ENCODE data around the gene WDR53. TPM values are rescaled to one million over a fixed set of nuclear protein-coding genes. Genes with fewer than 3 reads are reported as not detected.

The WDR53 gene
- polyA plus RNA-seq, 2 of the 4 experiments (the other 2 are of a cell fraction): 10.8 to 12.0 TPM

DNA sequence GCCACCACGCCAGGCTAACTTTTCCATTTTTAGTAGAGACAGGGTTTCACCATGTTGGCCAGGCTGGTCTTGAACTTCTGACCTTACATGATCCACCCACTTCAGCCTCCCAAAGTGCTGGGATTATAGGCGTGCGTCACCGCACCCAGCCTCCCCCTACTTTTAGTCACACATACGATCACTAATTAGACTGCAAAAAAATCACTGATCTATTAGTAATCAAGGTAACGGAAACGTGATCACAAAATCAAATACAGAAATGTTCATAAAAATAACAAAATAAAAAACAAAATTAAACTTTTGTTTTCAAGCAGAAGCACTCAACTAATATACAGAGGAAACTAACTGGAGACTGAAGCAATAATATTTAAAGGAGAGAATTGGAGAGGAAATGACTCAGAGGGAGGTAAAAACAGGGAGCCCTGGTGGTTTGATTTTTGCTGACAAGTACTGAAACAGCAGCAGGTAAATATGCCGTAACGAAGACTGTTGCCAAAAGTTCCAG, 4.6 kb downstream of the WDR53 start:
- Histone ChIP-seq H3K4me2 (peak overlapping the region; percentile 32; the same call in 2 of the 3 replicates), H3K4me3 (no peak overlapping the region), H3K4me1 (peaks cover 22% of the 10 kb centered on the region; the same call in 2 of the 3 replicates), H3K9me3 (no peaks in the 10 kb centered on the region), H3K27ac (peak overlapping the region in 1 of 2 experiments; percentile 67; a peak in 3 of 6 replicates)
- FAIRE-seq: no peak
- peak; percentile 23 to 36 for DNase-seq (ENCODE audit: low read depth in 1 of 2, low spot score in 1 of 2)
- no peak for ATAC-seq
- POLR2A ChIA-PET: no interaction called here
- no peak for TF ChIP-seq SREBF2 (IDR thresholded peaks at IDR 0.05)
- TF ChIP-seq CEBPB (IDR thresholded peaks at IDR 0.05): no peak
- TF ChIP-seq, protein P1, sequence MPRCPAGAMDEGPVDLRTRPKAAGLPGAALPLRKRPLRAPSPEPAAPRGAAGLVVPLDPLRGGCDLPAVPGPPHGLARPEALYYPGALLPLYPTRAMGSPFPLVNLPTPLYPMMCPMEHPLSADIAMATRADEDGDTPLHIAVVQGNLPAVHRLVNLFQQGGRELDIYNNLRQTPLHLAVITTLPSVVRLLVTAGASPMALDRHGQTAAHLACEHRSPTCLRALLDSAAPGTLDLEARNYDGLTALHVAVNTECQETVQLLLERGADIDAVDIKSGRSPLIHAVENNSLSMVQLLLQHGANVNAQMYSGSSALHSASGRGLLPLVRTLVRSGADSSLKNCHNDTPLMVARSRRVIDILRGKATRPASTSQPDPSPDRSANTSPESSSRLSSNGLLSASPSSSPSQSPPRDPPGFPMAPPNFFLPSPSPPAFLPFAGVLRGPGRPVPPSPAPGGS (IDR thresholded peaks at IDR 0.05): no peak
- TF ChIP-seq, protein P2, sequence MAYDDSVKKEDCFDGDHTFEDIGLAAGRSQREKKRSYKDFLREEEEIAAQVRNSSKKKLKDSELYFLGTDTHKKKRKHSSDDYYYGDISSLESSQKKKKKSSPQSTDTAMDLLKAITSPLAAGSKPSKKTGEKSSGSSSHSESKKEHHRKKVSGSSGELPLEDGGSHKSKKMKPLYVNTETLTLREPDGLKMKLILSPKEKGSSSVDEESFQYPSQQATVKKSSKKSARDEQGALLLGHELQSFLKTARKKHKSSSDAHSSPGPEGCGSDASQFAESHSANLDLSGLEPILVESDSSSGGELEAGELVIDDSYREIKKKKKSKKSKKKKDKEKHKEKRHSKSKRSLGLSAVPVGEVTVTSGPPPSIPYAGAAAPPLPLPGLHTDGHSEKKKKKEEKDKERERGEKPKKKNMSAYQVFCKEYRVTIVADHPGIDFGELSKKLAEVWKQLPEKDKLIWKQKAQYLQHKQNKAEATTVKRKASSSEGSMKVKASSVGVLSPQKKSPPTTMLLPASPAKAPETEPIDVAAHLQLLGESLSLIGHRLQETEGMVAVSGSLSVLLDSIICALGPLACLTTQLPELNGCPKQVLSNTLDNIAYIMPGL (CRISPR knock-in tag; IDR thresholded peaks at IDR 0.05; ENCODE audit: borderline replicate concordance): no peak
- no peak for TF ChIP-seq TP53 (CRISPR knock-in tag; IDR thresholded peaks at IDR 0.05)
- TF ChIP-seq FOXS1 (CRISPR knock-in tag; IDR thresholded peaks at IDR 0.05): no peak
- TF ChIP-seq, protein P3, sequence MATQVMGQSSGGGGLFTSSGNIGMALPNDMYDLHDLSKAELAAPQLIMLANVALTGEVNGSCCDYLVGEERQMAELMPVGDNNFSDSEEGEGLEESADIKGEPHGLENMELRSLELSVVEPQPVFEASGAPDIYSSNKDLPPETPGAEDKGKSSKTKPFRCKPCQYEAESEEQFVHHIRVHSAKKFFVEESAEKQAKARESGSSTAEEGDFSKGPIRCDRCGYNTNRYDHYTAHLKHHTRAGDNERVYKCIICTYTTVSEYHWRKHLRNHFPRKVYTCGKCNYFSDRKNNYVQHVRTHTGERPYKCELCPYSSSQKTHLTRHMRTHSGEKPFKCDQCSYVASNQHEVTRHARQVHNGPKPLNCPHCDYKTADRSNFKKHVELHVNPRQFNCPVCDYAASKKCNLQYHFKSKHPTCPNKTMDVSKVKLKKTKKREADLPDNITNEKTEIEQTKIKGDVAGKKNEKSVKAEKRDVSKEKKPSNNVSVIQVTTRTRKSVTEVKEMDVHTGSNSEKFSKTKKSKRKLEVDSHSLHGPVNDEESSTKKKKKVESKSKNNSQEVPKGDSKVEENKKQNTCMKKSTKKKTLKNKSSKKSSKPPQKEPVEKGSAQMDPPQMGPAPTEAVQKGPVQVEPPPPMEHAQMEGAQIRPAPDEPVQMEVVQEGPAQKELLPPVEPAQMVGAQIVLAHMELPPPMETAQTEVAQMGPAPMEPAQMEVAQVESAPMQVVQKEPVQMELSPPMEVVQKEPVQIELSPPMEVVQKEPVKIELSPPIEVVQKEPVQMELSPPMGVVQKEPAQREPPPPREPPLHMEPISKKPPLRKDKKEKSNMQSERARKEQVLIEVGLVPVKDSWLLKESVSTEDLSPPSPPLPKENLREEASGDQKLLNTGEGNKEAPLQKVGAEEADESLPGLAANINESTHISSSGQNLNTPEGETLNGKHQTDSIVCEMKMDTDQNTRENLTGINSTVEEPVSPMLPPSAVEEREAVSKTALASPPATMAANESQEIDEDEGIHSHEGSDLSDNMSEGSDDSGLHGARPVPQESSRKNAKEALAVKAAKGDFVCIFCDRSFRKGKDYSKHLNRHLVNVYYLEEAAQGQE (IDR thresholded peaks at IDR 0.05): no peak
- TF ChIP-seq MAFK (IDR thresholded peaks at IDR 0.05; ENCODE audit: partially characterized antibody): peak; percentile 90
- TF ChIP-seq FOSL2 (IDR thresholded peaks at IDR 0.05): no peak
- TF ChIP-seq FOSL2 (CRISPR knock-in tag; IDR thresholded peaks at IDR 0.05): peak; percentile 13; the same call in 1 of the 2 replicates
- no peak for TF ChIP-seq RNF2 (IDR thresholded peaks at IDR 0.05; ENCODE audit: borderline replicate concordance, low read depth)
- no peak for TF ChIP-seq HDAC2 (IDR thresholded peaks at IDR 0.05)
- TF ChIP-seq RAD21 (conservative IDR thresholded peaks at IDR 0.05 in 1 of 2, IDR thresholded peaks at IDR 0.05 in 1 of 2): no peak
- TF ChIP-seq, protein P4, sequence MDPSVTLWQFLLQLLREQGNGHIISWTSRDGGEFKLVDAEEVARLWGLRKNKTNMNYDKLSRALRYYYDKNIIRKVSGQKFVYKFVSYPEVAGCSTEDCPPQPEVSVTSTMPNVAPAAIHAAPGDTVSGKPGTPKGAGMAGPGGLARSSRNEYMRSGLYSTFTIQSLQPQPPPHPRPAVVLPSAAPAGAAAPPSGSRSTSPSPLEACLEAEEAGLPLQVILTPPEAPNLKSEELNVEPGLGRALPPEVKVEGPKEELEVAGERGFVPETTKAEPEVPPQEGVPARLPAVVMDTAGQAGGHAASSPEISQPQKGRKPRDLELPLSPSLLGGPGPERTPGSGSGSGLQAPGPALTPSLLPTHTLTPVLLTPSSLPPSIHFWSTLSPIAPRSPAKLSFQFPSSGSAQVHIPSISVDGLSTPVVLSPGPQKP (IDR thresholded peaks at IDR 0.05; ENCODE audit: low read depth, low read length): no peak
- TF ChIP-seq HEYL (CRISPR knock-in tag; IDR thresholded peaks at IDR 0.05): no peak
- whole genome bisulfite sequencing (ENCODE audit: missing lambda C conversion rate): 63% methylated on average over 9 of the region's 9 CpGs
- CTCF ChIA-PET: interaction anchor here (0.9 kb wide), 1 partner anchor 382 kb away, joined by 4 read pairs; no protein-coding TSS in a partner anchor

DNA sequence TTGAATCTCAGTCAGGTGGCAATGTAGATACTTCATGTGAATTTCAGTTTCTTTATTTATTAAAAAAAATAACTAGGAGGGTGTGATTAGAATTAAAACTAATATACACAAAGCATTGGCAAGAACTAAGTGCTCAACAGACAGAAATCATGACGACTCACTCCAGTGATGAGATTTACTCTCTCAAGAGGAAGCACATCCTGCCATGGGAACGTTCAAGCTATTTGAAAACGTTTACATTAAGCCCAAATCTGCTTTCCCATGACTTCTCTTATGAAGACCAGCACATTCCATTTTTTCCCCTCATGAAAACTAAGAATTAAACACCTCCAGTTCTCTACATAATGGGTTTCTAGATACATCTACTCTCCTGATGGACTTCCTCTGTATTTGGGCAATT, 8.5 kb downstream of the WDR53 start:
- no peak for TF ChIP-seq JUNB (IDR thresholded peaks at IDR 0.05)
- TF ChIP-seq MAZ (IDR thresholded peaks at IDR 0.05; ENCODE audit: borderline replicate concordance, low read depth, low read length): no peak
- no peak for TF ChIP-seq HOXB5 (CRISPR knock-in tag; IDR thresholded peaks at IDR 0.05)
- no peak for TF ChIP-seq NR3C1 (IDR thresholded peaks at IDR 0.05)
- TF ChIP-seq FOSL2 (IDR thresholded peaks at IDR 0.05): no peak
- TF ChIP-seq FOSL2 (CRISPR knock-in tag; IDR thresholded peaks at IDR 0.05): no peak
- Histone ChIP-seq H3K27ac (no peak overlapping the region), H3K4me2 (no peak overlapping the region), H3K4me3 (no peak overlapping the region), H3K9me3 (no peaks in the 10 kb centered on the region), H3K4me1 (peaks cover 16% of the 10 kb centered on the region; the same call in 2 of the 3 replicates)
- ATAC-seq (no peak), FAIRE-seq (no peak), DNase-seq (ENCODE audit: low read depth in 1 of 2, low spot score in 1 of 2) (no peak)
- CTCF ChIA-PET: no interaction called here
- 23% methylated on average over 3 of the region's 3 CpGs for WGBS (ENCODE audit: missing lambda C conversion rate)
- POLR2A ChIA-PET: no interaction called here
